Esophagus squamous epithelium (tissue), 5 donors: ENCODE results near the gene LRP5. TPM values are rescaled to one million over a fixed set of nuclear protein-coding genes. Genes with fewer than 3 reads are reported as not detected.

Source experiments
- DNase-seq: peaks from one replicate; lab custom pipeline; 2025; lab: John Stamatoyannopoulos, UW
- H3K27ac ChIP-seq, 4 donors: fragments of 200-600 bp; sonication (generic); one replicate each; pipeline ENCODE4 v1.5.1; 2016 to 2019; ENCODE audit warnings: mild to moderate bottlenecking in 1 of 4
- H3K27me3 ChIP-seq, 4 donors: fragments of 200-600 bp; sonication (generic); 1 replicate in 3 of 4; 2 replicates in 1 of 4; pipeline versions ENCODE4 v1.5.1 to v1.6.0; 2017 to 2021; ENCODE audit warnings: antibody characterized with exemption in 1 of 4
- H3K36me3 ChIP-seq, 3 donors: fragments of 200-600 bp; sonication (generic); one replicate each; pipeline ENCODE4 v1.5.1; 2016 to 2019
- H3K4me1 ChIP-seq, 3 donors: fragments of 200-600 bp; sonication (generic); one replicate each; pipeline ENCODE4 v1.5.1; 2017 to 2019
- H3K4me3 ChIP-seq, 4 donors: fragments of 200-600 bp; sonication (generic); 1 replicate in 3 of 4; 2 replicates in 1 of 4; pipeline ENCODE4 v1.5.1; 2016 to 2019; ENCODE audit warnings: mild to moderate bottlenecking in 2 of 4, moderate library complexity in 1 of 4
- H3K9me3 ChIP-seq, 3 donors: fragments of 200-600 bp; sonication (generic); one replicate each; pipeline ENCODE4 v1.5.1; 2016 to 2019
- CTCF ChIP-seq, 6 experiments: fragments of 450-650 bp in 4 of 6; fragments of 200-600 bp in 2 of 6; sonication (generic) in 2 of 6; IDR thresholded peaks; one replicate each; pipeline ENCODE4 v1.5.1; 2016 to 2019; ENCODE audit warnings: antibody characterized with exemption in 6 of 6, mild to moderate bottlenecking in 4 of 6, moderate library complexity in 4 of 6
- POLR2A ChIP-seq, 4 donors: fragments of 450-650 bp; IDR thresholded peaks; one replicate each; pipeline ENCODE4 v1.6.1; 2017; ENCODE audit warnings: antibody characterized with exemption in 4 of 4, mild to moderate bottlenecking in 4 of 4, moderate library complexity in 3 of 4
- WGBS, 2 donors: methylation state at CpG; one replicate each; pipeline ENCODE4 v1.1.5; 2018; 5-methylcytosine and 5-hydroxymethylcytosine counted together
- intact Hi-C: fragments of 100-400 bp; cut with DNase I; formaldehyde crosslinking; loops from one replicate; pipeline ENCODE4 v1.15.0; 2022
- total RNA-seq, 4 donors: library from RNA; depleted of rRNA; stranded (reverse); fragments of >200 nt; gene quantifications; one replicate each; pipeline ENCODE4 v1.1.0, GENCODE V29; 2016
- donor health status: DM: yes; HTN: yes; CAD: no.

LRP5 gene
- total RNA-seq, 4 donors from 2014 or later = 13.7 to 24.0 (median 20.9) TPM

GRCh38 chr11:68362801-68363379 is 50.5 kb downstream of the LRP5 start:
- intact Hi-C loops = no loop called here
- no peak for DNase-seq
- Histone ChIP-seq H3K27ac (no peak overlapping the region), H3K4me1 (no peaks in the 10 kb centered on the region), H3K36me3 (peaks cover 8 to 69% (median 13%) of the 10 kb centered on the region in 3 donors), H3K9me3 (no peaks in the 10 kb centered on the region), H3K4me3 (no peak overlapping the region), H3K27me3 (no peaks in the 10 kb centered on the region)
- 79 to 80% methylated on average over 15 of the region's 15 CpGs for WGBS, 2 donors
- TF ChIP-seq POLR2A (IDR thresholded peaks at IDR 0.05) (no peak), CTCF (IDR thresholded peaks at IDR 0.05) (no peak)

GRCh38 chr11:68363776-68364175 is 51.4 kb downstream of the LRP5 start:
- Histone ChIP-seq H3K27me3 (no peaks in the 10 kb centered on the region), H3K9me3 (no peaks in the 10 kb centered on the region), H3K4me3 (no peak overlapping the region), H3K36me3 (peaks cover 5 to 67% (median 6%) of the 10 kb centered on the region in 3 donors), H3K4me1 (no peaks in the 10 kb centered on the region), H3K27ac (no peak overlapping the region)
- TF ChIP-seq CTCF (IDR thresholded peaks at IDR 0.05) (no peak), POLR2A (IDR thresholded peaks at IDR 0.05) (no peak)
- intact Hi-C loops = no loop called here
- 80 to 100% methylated on average over 2 to 3 of the region's 20 CpGs for WGBS, 2 donors
- DNase-seq = no peak

- Histone ChIP-seq H3K4me1 (peaks cover 0 to 1% (median 1%) of the 10 kb centered on the region in 3 donors), H3K4me3 (no peak overlapping the region), H3K27me3 (no peaks in the 10 kb centered on the region), H3K36me3 (peaks cover 4 to 59% (median 5%) of the 10 kb centered on the region in 3 donors), H3K9me3 (no peaks in the 10 kb centered on the region), H3K27ac (no peak overlapping the region)
- intact Hi-C loops = no loop called here
- DNase-seq = no peak
- 62 to 86% methylated on average over 3 to 6 of the region's 6 CpGs for WGBS, 2 donors
- TF ChIP-seq POLR2A (IDR thresholded peaks at IDR 0.05) = no peak
- no peak for TF ChIP-seq CTCF (IDR thresholded peaks at IDR 0.05)
Observed at GRCh38 chr11:68364581-68364980, 52.2 kb downstream of the LRP5 start.

GRCh38 chr11:68365943-68366435 is 53.6 kb downstream of the LRP5 start:
- Histone ChIP-seq H3K36me3 (peaks cover 4 to 48% (median 5%) of the 10 kb centered on the region in 3 donors), H3K4me1 (peaks cover 9 to 16% (median 14%) of the 10 kb centered on the region in 3 donors), H3K27me3 (no peaks in the 10 kb centered on the region), H3K9me3 (no peaks in the 10 kb centered on the region), H3K4me3 (no peak overlapping the region), H3K27ac (no peak overlapping the region)
- no peak for TF ChIP-seq CTCF (IDR thresholded peaks at IDR 0.05)
- no peak for TF ChIP-seq POLR2A (IDR thresholded peaks at IDR 0.05)
- no peak for DNase-seq
- intact Hi-C loops = no loop called here
- WGBS, 2 donors = 83 to 93% methylated on average over 4 to 6 of the region's 19 CpGs

- 67% methylated on average over 1 of the region's 6 CpGs; no CpG with 5 or more reads in 1 of the 2 donors for WGBS, 2 donors
- H3K4me1 ChIP-seq = peaks cover 9 to 28% (median 18%) of the 10 kb centered on the region in 3 donors
- no peaks in the 10 kb centered on the region for H3K27me3 ChIP-seq
- peaks cover 4 to 38% (median 5%) of the 10 kb centered on the region in 3 donors for H3K36me3 ChIP-seq
- no peak overlapping the region for H3K4me3 ChIP-seq
- H3K27ac ChIP-seq = no peak overlapping the region
- DNase-seq = no peak
- intact Hi-C loops = no loop called here
- H3K9me3 ChIP-seq = no peaks in the 10 kb centered on the region
- no peak for TF ChIP-seq POLR2A (IDR thresholded peaks at IDR 0.05)
- TF ChIP-seq CTCF (IDR thresholded peaks at IDR 0.05) = no peak
Observed at GRCh38 chr11:68367252-68367651, 54.9 kb downstream of the LRP5 start.
